HUDEP-2 (cell line): ENCODE data around the gene AFG3L2.
A peak's percentile ranks its signal among the peaks of the same experiment; 100 is the strongest.
"Not testable (repeated sequence)": the region's sequence is repeated elsewhere in the genome, so short reads cannot be mapped to it uniquely, and the experiment has no call there.

Experiments
- DNase-seq, 76 experiments: peaks; one replicate each; lab custom pipeline; 2025; ENCODE audit not compliant: unreplicated experiment in 76 of 76; lab: John Stamatoyannopoulos, UW

Gene AFG3L2

GRCh38 chr18:12397793-12398192 lies 20.8 kb upstream of the AFG3L2 start:
- DNase-seq = no peak

GRCh38 chr18:12397254-12397653 lies 20.2 kb upstream of the AFG3L2 start:
- DNase-seq = no peak

- DNase-seq = peak in 22 of 76 experiments; percentile 1 to 52 (median 16)
These were observed 17.4 kb upstream of the AFG3L2 start for GRCh38 chr18:12394428-12394827.

- DNase-seq = no peak
These were observed 17.0 kb upstream of the AFG3L2 start for GRCh38 chr18:12393998-12394397.

- no peak for DNase-seq
These were observed 16.5 kb upstream of the AFG3L2 start for GRCh38 chr18:12393510-12393909.

- DNase-seq = peak in 31 of 76 experiments; percentile 3 to 71 (median 22)
These were observed 14.6 kb upstream of the AFG3L2 start for GRCh38 chr18:12391487-12392165.

- no peak for DNase-seq
These were observed 11.4 kb upstream of the AFG3L2 start for GRCh38 chr18:12388442-12388841.

GRCh38 chr18:12384261-12384660 lies 7.2 kb upstream of the AFG3L2 start:
- no peak for DNase-seq

- not testable (repeated sequence) for DNase-seq
These were observed 6.7 kb upstream of the AFG3L2 start for GRCh38 chr18:12383759-12384158.

- not testable (repeated sequence) for DNase-seq
These were observed 5.3 kb upstream of the AFG3L2 start for GRCh38 chr18:12382221-12382814.

- DNase-seq = not testable (repeated sequence)
These were observed 1.2 kb upstream of the AFG3L2 start for GRCh38 chr18:12378198-12378558.

GRCh38 chr18:12377556-12378197 lies 650 bp upstream of the AFG3L2 start:
- DNase-seq = peak in 7 of 76 experiments; percentile 63 to 96 (median 91)

GRCh38 chr18:12376034-12376753 lies 833 bp downstream of the AFG3L2 start:
- peak in 14 of 76 experiments; percentile 10 to 74 (median 40) for DNase-seq

GRCh38 chr18:12374401-12374800 lies 2.6 kb downstream of the AFG3L2 start:
- DNase-seq = peak in 1 of 76 experiments; percentile 2

GRCh38 chr18:12373771-12374116 lies 3.3 kb downstream of the AFG3L2 start:
- peak in 7 of 76 experiments; percentile 0 to 36 (median 22) for DNase-seq

- DNase-seq = peak in 33 of 76 experiments; percentile 0 to 76 (median 21)
These were observed 3.8 kb downstream of the AFG3L2 start for GRCh38 chr18:12373116-12373770.

GRCh38 chr18:12372406-12372805 lies 4.6 kb downstream of the AFG3L2 start:
- peak in 2 of 76 experiments; percentile 8 to 41 for DNase-seq

GRCh38 chr18:12371590-12371989 lies 5.4 kb downstream of the AFG3L2 start:
- DNase-seq = no peak

GRCh38 chr18:12369211-12369610 lies 7.8 kb downstream of the AFG3L2 start:
- DNase-seq = no peak

GRCh38 chr18:12366784-12367183 lies 10.2 kb downstream of the AFG3L2 start:
- DNase-seq = no peak

GRCh38 chr18:12366379-12366778 lies 10.6 kb downstream of the AFG3L2 start:
- DNase-seq = peak in 1 of 76 experiments; percentile 9
